NCI-H1436 (cell line): ENCODE data around the gene TPRX1.
"Not testable (repeated sequence)": the region's sequence is repeated elsewhere in the genome, so short reads cannot be mapped to it uniquely, and the experiment has no call there.

Experiments used
- DNase-seq: peaks from one replicate; lab custom pipeline; 2025; lab: John Stamatoyannopoulos, UW

Gene TPRX1

GRCh38 chr19:47804451-47804850 is at the start of gene TPRX1:
Gene TPRX1, minus strand, starts transcription at chr19:47804551. Its CDS starts 12 bp downstream, at chr19:47804539.
- not testable (repeated sequence) for DNase-seq

GRCh38 chr19:47853003-47853402 is 48.7 kb upstream of the TPRX1 start:
- DNase-seq, result no peak

GRCh38 chr19:47848823-47849473 is 44.6 kb upstream of the TPRX1 start:
- no peak for DNase-seq

GRCh38 chr19:47848425-47848822 is 44.1 kb upstream of the TPRX1 start:
- no peak for DNase-seq

- DNase-seq, result no peak
These were observed 38.6 kb upstream of the TPRX1 start for GRCh38 chr19:47842941-47843340.

GRCh38 chr19:47839913-47840312 is 35.6 kb upstream of the TPRX1 start:
- DNase-seq, result no peak

GRCh38 chr19:47839411-47839810 is 35.1 kb upstream of the TPRX1 start:
- no peak for DNase-seq

GRCh38 chr19:47836038-47836437 is 31.7 kb upstream of the TPRX1 start:
- DNase-seq, result no peak

GRCh38 chr19:47832723-47833122 is 28.4 kb upstream of the TPRX1 start:
- DNase-seq, result no peak

- DNase-seq, result no peak
These were observed 22.4 kb upstream of the TPRX1 start for GRCh38 chr19:47826800-47827199.

- no peak for DNase-seq
These were observed 20.0 kb upstream of the TPRX1 start for GRCh38 chr19:47824396-47824795.

- no peak for DNase-seq
These were observed 17.2 kb upstream of the TPRX1 start, which contains the start of gene CRX for GRCh38 chr19:47821460-47822020. Gene CRX, plus strand, starts transcription at chr19:47821937. Its CDS starts 12,507 bp downstream, at chr19:47834444.

- no peak for DNase-seq
These were observed 16.1 kb upstream of the TPRX1 start for GRCh38 chr19:47820410-47820809.

GRCh38 chr19:47819858-47820257 is 15.5 kb upstream of the TPRX1 start:
- DNase-seq, result no peak

GRCh38 chr19:47818221-47818620 is 13.9 kb upstream of the TPRX1 start:
- DNase-seq, result not testable (repeated sequence)

- not testable (repeated sequence) for DNase-seq
These were observed 11.9 kb upstream of the TPRX1 start for GRCh38 chr19:47816270-47816669.

GRCh38 chr19:47813995-47814328 is 9.6 kb upstream of the TPRX1 start:
- DNase-seq, result no peak

- DNase-seq, result peak; percentile 82
These were observed 9.1 kb upstream of the TPRX1 start for GRCh38 chr19:47813304-47813994.

- DNase-seq, result no peak
These were observed 2.1 kb upstream of the TPRX1 start for GRCh38 chr19:47806435-47806834.

GRCh38 chr19:47805313-47805712 is 962 bp upstream of the TPRX1 start:
- DNase-seq, result no peak

GRCh38 chr19:47803671-47804070 is 680 bp downstream of the TPRX1 start:
- not testable (repeated sequence) for DNase-seq

- DNase-seq, result not testable (repeated sequence)
These were observed 1.2 kb downstream of the TPRX1 start for GRCh38 chr19:47803148-47803547.

GRCh38 chr19:47802521-47803043 is 1.8 kb downstream of the TPRX1 start:
- no peak for DNase-seq
